Motor neuron (in vitro differentiated cells): ENCODE measurements around the gene FAM180B. TPM values are rescaled to one million over a fixed set of nuclear protein-coding genes. Genes with fewer than 3 reads are reported as not detected.
"Not testable (repeated sequence)": the region's sequence is repeated elsewhere in the genome, so short reads cannot be mapped to it uniquely, and the experiment has no call there.

Experiments used
- ATAC-seq, 8 experiments: fragments of 200-7000 bp; cut with Tn5 transposase; replicated peaks in 6 of 8; 2 replicates each; pipeline ENCODE4 v1.8.0; 2021; ENCODE audit warnings: mild to moderate bottlenecking in 8 of 8, moderate library complexity in 8 of 8
- H3K27ac ChIP-seq, 2 donors: fragments of 250-450 bp; sonication (Bioruptor Pico); 2 replicates each; pipeline ENCODE4 v1.9.0; 2021; ENCODE audit warnings: antibody characterized with exemption in 2 of 2, mild to moderate bottlenecking in 2 of 2, moderate library complexity in 1 of 2
- H3K4me1 ChIP-seq, 2 donors: fragments of 250-450 bp; sonication (Bioruptor Pico); replicated peaks in 1 of 2; 2 replicates each; pipeline ENCODE4 v1.6.1; 2021; ENCODE audit warnings: antibody characterized with exemption in 2 of 2, mild to moderate bottlenecking in 2 of 2, moderate library complexity in 1 of 2
- H3K4me3 ChIP-seq, 5 donors: fragments of 250-450 bp; sonication (Bioruptor Pico); 2 replicates each; pipeline ENCODE4 v1.9.0; 2021; ENCODE audit warnings: antibody characterized with exemption in 5 of 5, mild to moderate bottlenecking in 5 of 5, moderate library complexity in 4 of 5
- WGBS, 10 experiments: fragments of 450-650 bp; shearing (Covaris generic); methylation state at CpG; one replicate each; pipeline ENCODE4 v1.0.0; 2022; 5-methylcytosine and 5-hydroxymethylcytosine counted together
- in situ Hi-C, 9 experiments: fragments of 400-800 bp; cut with MboI; loops; one replicate each; pipeline ENCODE4 v1.15.0; 2021; ENCODE audit warnings: low sequenced_read_pairs in 9 of 9, low pct_unique_long_range_greater_than_20kb in 2 of 9; ENCODE audit not compliant: unreplicated experiment in 9 of 9
- total RNA-seq, 8 experiments: library from RNA; unstranded; fragments of 300-600 nt; gene quantifications; 2 replicates each; pipeline versions ENCODE4 v1.2.3 to v1.2.4, GENCODE V29; 2022

The FAM180B gene
- total RNA-seq, 8 experiments from 2014 or later: 0.27 to 2.5 (median 0.64) TPM; not detected in 1

- in situ Hi-C loops: loop anchor here in 1 of 9 experiments (25.0 kb wide), 1 partner anchor 141 kb away; the partner anchor contains the start of gene SLC39A13
- ATAC-seq: peak in 4 of 8 experiments; percentile 10 to 58 (median 48)
- Histone ChIP-seq H3K4me3 (peak overlapping the region; percentile 59 to 90 (median 75)), H3K4me1 (peaks cover 14 to 19% of the 10 kb centered on the region in 2 donors), H3K27ac (peak overlapping the region; percentile 71 to 75)
- WGBS, 10 experiments: 8 to 60% (median 21%) methylated on average over 1 to 8 of the region's 9 CpGs; no CpG with 5 or more reads in 3 of the 10 experiments
Measured at GRCh38 chr11:47553406-47553743, 33.1 kb upstream of the FAM180B start.

DNA sequence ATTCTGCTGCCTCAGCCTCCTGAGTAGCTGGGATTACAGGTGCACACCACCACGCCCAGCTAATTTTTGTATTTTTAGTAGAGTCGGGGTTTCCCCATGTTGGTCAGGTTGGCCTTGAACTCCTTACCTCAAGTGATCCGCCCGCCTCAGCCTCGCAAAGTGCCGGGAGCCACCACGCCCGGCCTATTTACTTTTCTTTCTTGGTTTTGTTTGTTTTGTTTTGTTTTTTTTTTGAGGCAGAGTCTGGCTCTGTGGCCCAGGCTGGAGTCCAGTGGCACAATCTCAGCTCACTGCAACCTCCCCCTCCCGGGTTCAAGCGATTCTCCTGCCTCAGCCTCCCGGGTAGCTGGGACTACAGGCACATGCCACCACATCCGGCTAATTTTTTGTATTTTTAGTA is 29.5 kb upstream of the FAM180B start:
- in situ Hi-C loops: loop anchor here in 1 of 9 experiments (25.0 kb wide), 1 partner anchor 145 kb away; the partner anchor contains the start of gene SLC39A13
- H3K4me3 ChIP-seq, H3K27ac ChIP-seq, H3K4me1 ChIP-seq, ATAC-seq: not testable (repeated sequence)
- WGBS, 10 experiments: 90 to 100% (median 100%) methylated on average over 1 to 11 of the region's 12 CpGs; no CpG with 5 or more reads in 1 of the 10 experiments

DNA sequence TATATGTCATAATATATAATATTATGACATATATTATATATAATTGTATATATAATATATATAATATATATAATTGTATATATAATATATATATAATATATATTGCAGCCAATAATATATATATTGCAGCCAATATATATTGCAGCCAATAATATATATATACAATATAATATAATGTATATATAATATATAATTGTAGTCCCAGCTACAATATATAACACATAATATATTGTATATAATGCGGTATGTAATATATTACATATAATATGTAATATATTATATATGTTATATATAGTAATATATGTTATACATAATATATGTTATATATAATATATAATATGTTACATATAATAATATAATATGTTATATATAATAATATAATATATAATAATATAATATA is 27.8 kb upstream of the FAM180B start:
- WGBS, 10 experiments: 86 to 100% (median 100%) methylated on average over 1 of the region's 1 CpG; no CpG with 5 or more reads in 4 of the 10 experiments
- no peak overlapping the region for H3K4me3 ChIP-seq
- H3K4me1 ChIP-seq: peaks cover under 1 to 3% of the 10 kb centered on the region in 2 donors
- no peak for ATAC-seq
- in situ Hi-C loops: loop anchor here in 1 of 9 experiments (25.0 kb wide), 1 partner anchor 146 kb away; the partner anchor contains the start of gene SLC39A13
- no peak overlapping the region for H3K27ac ChIP-seq

- no peak overlapping the region for H3K27ac ChIP-seq
- in situ Hi-C loops: loop anchor here in 1 of 9 experiments (25.0 kb wide), 1 partner anchor 148 kb away; the partner anchor contains the start of gene SLC39A13
- WGBS, 10 experiments: 70 to 100% (median 86%) methylated on average over 2 of the region's 2 CpGs; no CpG with 5 or more reads in 4 of the 10 experiments
- ATAC-seq: no peak
- peaks cover 5% of the 10 kb centered on the region in 2 donors for H3K4me1 ChIP-seq
- no peak overlapping the region for H3K4me3 ChIP-seq
Measured at GRCh38 chr11:47560426-47560825, 26.1 kb upstream of the FAM180B start.

DNA sequence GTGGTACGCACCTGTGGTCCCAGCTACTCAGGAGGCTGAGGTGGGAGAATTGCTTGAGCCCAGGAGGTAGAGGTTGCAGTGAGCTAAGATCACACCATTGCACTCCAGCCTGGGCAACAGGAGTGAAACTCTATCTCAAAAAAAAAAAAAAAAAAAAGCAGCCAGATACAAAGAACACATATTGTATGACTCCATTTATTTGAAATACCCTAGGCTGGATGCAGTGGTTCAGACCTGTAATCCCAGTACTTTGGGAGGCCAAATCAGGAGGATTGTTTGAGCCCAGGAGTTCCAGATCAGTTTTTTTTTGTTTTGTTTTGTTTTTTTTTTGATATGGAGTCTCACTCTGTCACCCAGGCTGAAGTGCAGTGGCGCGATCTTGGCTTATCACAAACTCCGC is 24.1 kb upstream of the FAM180B start:
- WGBS, 10 experiments: 80 to 100% (median 100%) methylated on average over 1 to 4 of the region's 4 CpGs; no CpG with 5 or more reads in 2 of the 10 experiments
- in situ Hi-C loops: loop anchor here in 1 of 9 experiments (25.0 kb wide), 1 partner anchor 150 kb away; the partner anchor contains the start of gene SLC39A13
- H3K4me3 ChIP-seq, ATAC-seq, H3K27ac ChIP-seq: not testable (repeated sequence)
- H3K4me1 ChIP-seq: peaks cover 5 to 14% of the 10 kb centered on the region in 2 donors

DNA sequence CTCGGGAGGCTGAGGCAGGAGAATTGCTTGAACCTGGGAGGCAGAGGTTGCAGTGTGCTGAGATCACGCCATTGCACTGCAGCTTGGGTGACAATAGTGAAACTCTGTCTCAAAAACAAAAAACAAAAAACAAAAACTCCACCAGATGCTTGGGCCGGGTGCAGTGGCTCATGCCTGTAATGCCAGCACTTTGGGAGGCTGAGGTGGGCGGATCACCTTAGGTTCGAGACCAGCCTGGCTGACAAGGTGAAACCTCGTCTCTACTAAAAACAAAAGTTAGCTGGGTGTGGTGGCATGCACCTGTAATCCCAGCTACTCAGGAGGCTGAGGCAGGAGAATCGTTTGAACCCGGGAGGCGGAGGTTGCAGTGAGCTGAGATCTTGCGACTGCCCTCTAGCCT is 22.1 kb upstream of the FAM180B start:
- H3K4me3 ChIP-seq, H3K27ac ChIP-seq, ATAC-seq: not testable (repeated sequence)
- 92 to 100% (median 98%) methylated on average over 1 to 7 of the region's 10 CpGs; no CpG with 5 or more reads in 2 of the 10 experiments for WGBS, 10 experiments
- H3K4me1 ChIP-seq: peaks cover 5 to 14% of the 10 kb centered on the region in 2 donors
- in situ Hi-C loops: loop anchor here in 1 of 9 experiments (25.0 kb wide), 1 partner anchor 152 kb away; the partner anchor contains the start of gene SLC39A13

DNA sequence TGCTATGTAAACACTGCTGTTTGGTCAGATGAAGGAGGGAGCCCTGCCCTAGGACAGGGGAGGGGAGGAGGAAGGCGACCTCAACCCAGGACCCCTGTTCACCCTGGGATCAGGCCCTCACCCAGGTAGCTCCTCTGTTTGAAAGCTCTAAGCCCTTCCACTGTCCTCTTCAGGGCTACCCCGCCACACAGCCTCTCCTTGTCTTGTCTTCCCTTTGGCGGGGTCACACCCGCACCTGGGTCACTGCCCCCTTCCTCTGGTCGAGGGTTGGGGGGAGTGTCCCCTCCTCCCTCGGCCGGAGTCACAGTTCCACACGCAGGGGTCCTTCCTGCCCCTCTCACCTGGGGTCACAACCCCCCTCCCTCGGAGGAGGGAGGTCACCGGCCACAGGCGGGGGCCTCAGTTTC is 21.5 kb upstream of the FAM180B start:
- Histone ChIP-seq H3K4me1 (peaks cover 5 to 14% of the 10 kb centered on the region in 2 donors), H3K27ac (peak overlapping the region; percentile 2 to 86), H3K4me3 (peak overlapping the region; percentile 39 to 94 (median 62))
- peak in 4 of 8 experiments; percentile 3 to 23 (median 4) for ATAC-seq
- 30 to 60% (median 34%) methylated on average over 2 to 5 of the region's 11 CpGs; no CpG with 5 or more reads in 6 of the 10 experiments for WGBS, 10 experiments
- in situ Hi-C loops: loop anchor here in 1 of 9 experiments (25.0 kb wide), 1 partner anchor 153 kb away; the partner anchor contains the start of gene SLC39A13

DNA sequence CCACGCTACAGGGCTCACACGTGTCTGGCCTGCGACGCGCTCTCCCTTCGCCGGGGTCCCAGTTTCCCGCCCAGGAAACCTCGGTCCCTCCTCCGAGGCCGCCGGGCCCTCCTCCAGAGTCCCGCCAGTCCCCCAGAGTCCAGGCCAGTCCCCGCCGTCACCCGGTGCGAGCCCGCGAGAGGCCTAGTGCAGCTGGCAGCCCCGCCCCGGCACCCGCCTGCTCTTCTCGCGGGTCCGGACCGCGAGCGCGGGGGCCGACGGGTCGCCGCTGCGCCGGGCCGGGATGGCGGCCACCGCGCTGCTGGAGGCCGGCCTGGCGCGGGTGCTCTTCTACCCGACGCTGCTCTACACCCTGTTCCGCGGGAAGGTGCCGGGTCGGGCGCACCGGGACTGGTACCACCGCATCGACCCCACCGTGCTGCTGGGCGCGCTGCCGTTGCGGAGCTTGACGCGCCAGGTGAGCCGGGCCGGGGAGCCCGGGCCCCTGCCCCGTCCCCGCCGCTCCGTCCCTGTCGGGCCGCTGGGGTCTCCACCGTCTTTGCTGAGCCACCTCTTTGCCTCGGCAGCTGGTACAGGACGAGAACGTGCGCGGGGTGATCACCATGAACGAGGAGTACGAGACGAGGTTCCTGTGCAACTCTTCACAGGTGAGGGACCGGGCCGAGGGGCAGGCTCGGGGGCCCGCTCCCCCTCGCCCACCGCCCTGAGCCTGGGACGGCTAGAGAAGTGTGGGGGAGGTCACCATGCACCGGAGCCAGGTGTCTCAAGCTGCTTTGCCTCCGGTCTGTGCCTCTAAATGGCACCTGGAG is 20.9 kb upstream of the FAM180B start, which contains the start of gene PTPMT1:
Gene PTPMT1 (plus strand): TSS at position 260 of the 809 bp plus-strand sequence. CDS start 24 bp downstream, at position 284.
- peaks cover 5 to 14% of the 10 kb centered on the region in 2 donors for H3K4me1 ChIP-seq
- in situ Hi-C loops: loop anchor here in 1 of 9 experiments (25.0 kb wide), 1 partner anchor 153 kb away; the partner anchor contains the start of gene SLC39A13
- peak within 1 kb of the TSS; percentile 2 to 86 for H3K27ac ChIP-seq
- ATAC-seq: peak; percentile 96 to 99 (median 98)
- WGBS, 10 experiments: 0 to 40% (median 4%) methylated on average over 2 to 28 of the region's 86 CpGs; no CpG with 5 or more reads in 5 of the 10 experiments
- H3K4me3 ChIP-seq: peak within 1 kb of the TSS; percentile 39 to 94 (median 62)

DNA sequence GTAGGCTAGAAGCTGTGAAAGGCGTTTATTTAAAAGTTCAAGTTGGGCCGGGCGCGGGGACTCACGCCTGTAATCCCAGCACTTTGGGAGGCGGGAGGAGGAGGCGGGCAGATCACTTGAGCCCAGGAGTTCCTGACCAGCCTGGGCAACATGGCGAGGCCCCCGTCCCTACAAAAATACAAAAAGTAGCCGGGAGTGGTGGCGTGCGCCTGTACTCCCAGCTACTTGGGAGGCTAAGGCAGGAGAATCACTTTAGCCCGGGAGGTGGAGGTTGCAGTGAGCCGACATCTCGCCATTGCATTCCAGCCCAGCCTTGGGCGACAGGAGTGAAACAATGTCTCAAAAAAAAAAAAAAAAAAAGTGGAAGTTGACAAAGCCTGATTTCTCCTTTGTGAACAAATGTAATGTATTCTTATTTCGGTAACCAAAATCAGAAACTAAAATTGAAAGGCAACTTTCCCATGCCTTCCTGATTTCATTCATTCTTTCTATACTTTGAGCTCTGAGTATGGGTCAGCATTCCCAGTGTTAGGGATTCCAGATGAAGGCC is 20.3 kb upstream of the FAM180B start:
- peak overlapping the region; percentile 39 to 94 (median 62) for H3K4me3 ChIP-seq

DNA sequence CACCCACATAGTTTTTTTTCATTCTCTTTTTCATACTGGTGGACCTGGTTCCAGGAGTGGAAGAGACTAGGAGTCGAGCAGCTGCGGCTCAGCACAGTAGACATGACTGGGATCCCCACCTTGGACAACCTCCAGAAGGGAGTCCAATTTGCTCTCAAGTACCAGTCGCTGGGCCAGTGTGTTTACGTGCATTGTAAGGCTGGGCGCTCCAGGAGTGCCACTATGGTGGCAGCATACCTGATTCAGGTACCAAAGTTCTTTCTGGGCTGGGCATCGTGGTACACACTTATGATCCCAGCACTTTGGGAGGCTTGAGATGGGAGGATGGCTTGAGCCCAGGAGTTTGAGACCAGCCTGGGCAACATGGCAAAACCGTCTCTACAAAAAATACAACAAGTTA is 16.8 kb upstream of the FAM180B start:
- H3K4me3 ChIP-seq: no peak overlapping the region
- H3K4me1 ChIP-seq: peaks cover 5 to 14% of the 10 kb centered on the region in 2 donors
- H3K27ac ChIP-seq: no peak overlapping the region
- WGBS, 10 experiments: 96 to 100% (median 100%) methylated on average over 2 to 5 of the region's 7 CpGs; no CpG with 5 or more reads in 5 of the 10 experiments
- in situ Hi-C loops: loop anchor here in 1 of 9 experiments (25.0 kb wide), 1 partner anchor 157 kb away; the partner anchor contains the start of gene SLC39A13
- no peak for ATAC-seq

More for the DNA sequence above, 20.3 kb upstream of the FAM180B start:
- WGBS, 10 experiments: 20 to 95% (median 79%) methylated on average over 1 to 10 of the region's 17 CpGs; no CpG with 5 or more reads in 1 of the 10 experiments
- ATAC-seq: peak in 3 of 8 experiments; percentile 5 to 10 (median 7)
- Histone ChIP-seq H3K4me1 (peaks cover 5 to 14% of the 10 kb centered on the region in 2 donors), H3K27ac (no peak overlapping the region)
- in situ Hi-C loops: loop anchor here in 1 of 9 experiments (25.0 kb wide), 1 partner anchor 154 kb away; the partner anchor contains the start of gene SLC39A13

DNA sequence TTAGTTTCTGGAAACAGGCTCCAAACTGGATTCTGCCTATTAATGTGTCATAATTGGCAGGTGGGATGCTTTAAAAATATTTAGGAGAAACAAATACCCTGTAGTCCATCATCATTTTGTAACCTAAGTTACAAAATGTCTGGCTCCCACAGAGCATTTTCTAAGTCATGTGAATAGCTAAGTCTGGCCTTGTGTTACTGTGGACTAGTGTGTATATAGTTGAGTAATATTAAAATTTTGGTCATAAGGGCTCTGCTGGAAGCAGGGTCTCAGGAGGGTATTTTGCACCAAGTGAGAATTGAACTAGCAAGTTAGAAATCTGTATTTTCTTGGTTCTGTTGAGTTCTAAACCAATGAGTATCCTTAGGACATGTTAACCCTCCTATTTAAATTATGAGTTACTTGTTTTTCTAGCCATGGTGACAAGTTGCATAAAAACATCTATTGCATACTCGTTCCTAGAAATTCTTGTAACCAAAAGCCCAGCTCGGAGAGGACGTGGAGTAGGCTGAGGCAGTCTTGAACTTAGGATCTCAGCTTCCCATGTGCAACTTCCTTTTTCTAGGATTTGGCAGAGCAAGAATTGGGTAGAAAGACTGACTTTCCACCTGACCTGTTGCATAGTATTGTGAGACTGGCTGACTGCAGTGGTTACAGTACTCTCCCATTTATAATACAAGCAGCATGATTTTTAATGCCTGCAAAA is 15.7 kb upstream of the FAM180B start:
- no peak for ATAC-seq
- no peak overlapping the region for H3K27ac ChIP-seq
- no peak overlapping the region for H3K4me3 ChIP-seq
- in situ Hi-C loops: loop anchor here in 1 of 9 experiments (25.0 kb wide), 1 partner anchor 159 kb away; the partner anchor contains the start of gene SLC39A13
- WGBS, 10 experiments: 57 to 100% (median 82%) methylated on average over 1 to 3 of the region's 3 CpGs; no CpG with 5 or more reads in 3 of the 10 experiments
- H3K4me1 ChIP-seq: peaks cover 0 to 8% of the 10 kb centered on the region in 2 donors
